ENCODE data around the gene EXOC6B. TPM values are rescaled to one million over a fixed set of nuclear protein-coding genes. Genes with fewer than 3 reads are reported as not detected.

EXOC6B gene
- polyA plus RNA-seq, 2 of the 4 experiments (the other 2 are of a cell fraction): 15.5 to 24.7 TPM

GRCh38 chr2:72211777-72212485 lies 613.9 kb downstream of the EXOC6B start (continued):
- no peak for TF ChIP-seq RNF2 (IDR thresholded peaks at IDR 0.05; ENCODE audit: borderline replicate concordance, low read depth)
- TF ChIP-seq E2F6 (IDR thresholded peaks at IDR 0.05; ENCODE audit: borderline replicate concordance, low read depth): no peak
- no peak for TF ChIP-seq KDM1A (IDR thresholded peaks at IDR 0.05; ENCODE audit: low read depth)

- FAIRE-seq (no peak), DNase-seq (ENCODE audit: low read depth in 1 of 2, low spot score in 1 of 2) (peak in 1 of 2 experiments; percentile 38), ATAC-seq (no peak)
- no peak for TF ChIP-seq NR3C1 (IDR thresholded peaks at IDR 0.05)
- no peak for TF ChIP-seq RCOR1 (IDR thresholded peaks at IDR 0.05; ENCODE audit: low read depth, low read length)
- TF ChIP-seq PBX3 (IDR thresholded peaks at IDR 0.05): no peak
- no peak for TF ChIP-seq NPAS2 (CRISPR knock-in tag; IDR thresholded peaks at IDR 0.05; ENCODE audit: borderline replicate concordance)
- no peak for TF ChIP-seq TFCP2L1 (CRISPR knock-in tag; IDR thresholded peaks at IDR 0.05)
- TF ChIP-seq REST (IDR thresholded peaks at IDR 0.05): no peak
- TF ChIP-seq ZFP36 (IDR thresholded peaks at IDR 0.05; ENCODE audit: borderline replicate concordance, partially characterized antibody): no peak
- TF ChIP-seq CHD4 (IDR thresholded peaks at IDR 0.05; ENCODE audit: borderline replicate concordance): no peak
- no peak for TF ChIP-seq EP300 (IDR thresholded peaks at IDR 0.05)
- no peak for TF ChIP-seq SMC3 (IDR thresholded peaks at IDR 0.05)
- no peak for TF ChIP-seq ELK1 (IDR thresholded peaks at IDR 0.05; ENCODE audit: low read depth, low read length)
- no peak for TF ChIP-seq ZNF302 (CRISPR knock-in tag; IDR thresholded peaks at IDR 0.05)
- no peak for TF ChIP-seq EHMT2 (IDR thresholded peaks at IDR 0.05; ENCODE audit: low read depth)
- TF ChIP-seq RAD21 (conservative IDR thresholded peaks at IDR 0.05 in 1 of 2, IDR thresholded peaks at IDR 0.05 in 1 of 2): no peak
- no peak for TF ChIP-seq ATOH8 (CRISPR knock-in tag; IDR thresholded peaks at IDR 0.05; ENCODE audit: low read depth)
- TF ChIP-seq NFE2L2 (conservative IDR thresholded peaks at IDR 0.05; ENCODE audit: low read length): no peak
- TF ChIP-seq FOSL2 (IDR thresholded peaks at IDR 0.05): no peak
- no peak for TF ChIP-seq FOSL2 (CRISPR knock-in tag; IDR thresholded peaks at IDR 0.05)
- no peak for TF ChIP-seq MAX (IDR thresholded peaks at IDR 0.05)
- H3K4me2 ChIP-seq: no peak overlapping the region
- WGBS (ENCODE audit: missing lambda C conversion rate): 76% methylated on average over 2 of the region's 2 CpGs
- H3K4me1 ChIP-seq: peaks cover 42% of the 10 kb centered on the region
- ChIA-PET POLR2A (no interaction called here), CTCF (interaction anchor here (0.6 kb wide), 1 partner anchor 25 kb away, joined by 3 read pairs; no protein-coding TSS in a partner anchor)
- peak overlapping the region in 1 of 2 experiments; percentile 38; a peak in 1 of 6 replicates for H3K27ac ChIP-seq
- no peaks in the 10 kb centered on the region for H3K9me3 ChIP-seq
- no peak overlapping the region for H3K4me3 ChIP-seq
These were observed 614.5 kb downstream of the EXOC6B start for GRCh38 chr2:72211350-72211749.
